Heart right ventricle (tissue), 16 donors: ENCODE data around the gene SLC29A1. TPM values are rescaled to one million over a fixed set of nuclear protein-coding genes. Genes with fewer than 3 reads are reported as not detected.

ENCODE experiments used
- ATAC-seq, 8 donors: fragments of 200-7000 bp; cut with Tn5 transposase; one replicate each; pipeline ENCODE4 v1.9.1; 2020; ENCODE audit warnings: mild to moderate bottlenecking in 8 of 8, moderate library complexity in 8 of 8, moderate number of reproducible peaks in 1 of 8
- DNase-seq, 2 donors: peaks; one replicate each; pipeline ENCODE4 v3.0.0-alpha.2; 2020
- H3K27ac ChIP-seq, 10 donors: fragments of 200-600 bp; sonication (generic) in 2 of 10; one replicate each; pipeline versions ENCODE4 v1.5.0 to v1.8.0; 2020 to 2022; ENCODE audit warnings: mild to moderate bottlenecking in 3 of 10
- H3K27me3 ChIP-seq, 7 donors: fragments of 200-600 bp; one replicate each; pipeline ENCODE4 v1.8.0; 2021 to 2022; ENCODE audit warnings: mild to moderate bottlenecking in 2 of 7
- H3K36me3 ChIP-seq, 9 donors: fragments of 200-600 bp; sonication (generic) in 1 of 9; one replicate each; pipeline versions ENCODE4 v1.5.0 to v1.8.0; 2020 to 2022; ENCODE audit warnings: mild to moderate bottlenecking in 2 of 9
- H3K4me1 ChIP-seq, 9 donors: fragments of 200-600 bp; sonication (generic) in 1 of 9; one replicate each; pipeline versions ENCODE4 v1.5.0 to v1.8.0; 2020 to 2022; ENCODE audit warnings: mild to moderate bottlenecking in 4 of 9
- H3K4me3 ChIP-seq, 10 donors: fragments of 200-600 bp; sonication (generic) in 2 of 10; one replicate each; pipeline versions ENCODE4 v1.5.0 to v1.8.0; 2020 to 2022; ENCODE audit warnings: mild to moderate bottlenecking in 7 of 10, moderate library complexity in 2 of 10
- H3K9me3 ChIP-seq, 11 donors: fragments of 200-600 bp in 10 of 11; sonication (generic) in 2 of 11; one replicate each; pipeline versions ENCODE4 v1.5.0 to v1.8.0; 2013 to 2022; ENCODE audit warnings: mild to moderate bottlenecking in 2 of 11, control low read depth in 1 of 11, moderate library complexity in 1 of 11
- WGBS, 2 donors: extraction: QIAGEN DNeasy Blood & Tissue Kit; methylation state at CpG; one replicate each; pipeline ENCODE4 v1.1.7; 2013; ENCODE audit warnings: inconsistent platforms in 1 of 2; 5-methylcytosine and 5-hydroxymethylcytosine counted together
- intact Hi-C, 10 donors: fragments of 100-400 bp; cut with DNase I; formaldehyde crosslinking; loops; one replicate each; pipeline versions ENCODE4 v1.11.1 to v1.14.2; 2022
- polyA plus RNA-seq, 2 donors: library from polyadenylated mRNA; stranded (reverse); fragments of 200-250 nt; gene quantifications; one replicate each; pipeline ENCODE4 v1.2.3, GENCODE V29; 2013
- total RNA-seq, 10 donors: library from RNA; stranded (reverse); fragmentation: NEBNext Ultra II Directional in 3 of 10; extraction: Animal tissue kit (Norgen Biotek cat#: 25700) in 3 of 10; gene quantifications; one replicate each; pipeline versions ENCODE4 v1.2.1 to v1.2.4, GENCODE V29; 2021 to 2023
- TF ChIP-seq, protein P1 (sequence below), 9 donors: fragments of 200-600 bp; sonication (generic) in 2 of 9; IDR thresholded peaks; one replicate each; pipeline versions ENCODE4 v1.5.0 to v1.8.0; 2021 to 2022; ENCODE audit warnings: antibody characterized with exemption in 9 of 9, mild to moderate bottlenecking in 5 of 9, moderate library complexity in 1 of 9
- donor health status: Arrhythmogenic right ventricular cardiomyopathy.
- donor health status: ischemic (EF 13 %, LVEDD 7.1; RV severe dilation, severe dysfunction).
- donor health status: healthy with polysubstance abuse.
- donor health status: DM: no; HTN: yes; CAD: no.
- donor health status: DM: no; HTN: no; CAD: no.
- donor health status: ischemic (EF 25% LVEDD 6.9; RV normal size, moderate dysfunction).
- donor health status: ischemic (EF 25% LVEDD 5.7; RV mildly dilated, moderate dysfunction).
- donor health status: healthy.
- donor health status: DM: yes; HTN: yes; CAD: no.
- donor health status: Ischemic cardiomyopathy.
- donor health status: ischemic (EF 35%, LVEDD 5.7; RV mildly dilated, moderate dysfunction).
- donor health status: nonischemic (EF 11% LVEDD 7.7; RV severe dilation, severe dysfunction).
- donor health status: DM: yes; HTN: yes; CAD: no.
- donor health status: PGD.
- donor health status: ischemic (EF 29% LVEDD 5.4; RV normal size, mild dysfunction).
- donor health status: nonischemic (EF 23%, LVEDD 6.1; RV moderate dilation, normal function).

Gene SLC29A1
- total and polyA plus RNA-seq, 12 donors = 46.3 to 198 (median 136) TPM

GRCh38 chr6:44202332-44202971 is 20.9 kb upstream of the SLC29A1 start:
- WGBS, 2 donors = 45 to 70% methylated on average over 4 of the region's 4 CpGs
- no peak for DNase-seq
- Histone ChIP-seq H3K4me1 (peaks cover 8 to 29% (median 20%) of the 10 kb centered on the region in 9 donors), H3K27me3 (no peaks in the 10 kb centered on the region), H3K36me3 (no peaks in the 10 kb centered on the region), H3K27ac (peak overlapping the region; percentile 43 to 90 (median 76)), H3K9me3 (no peaks in the 10 kb centered on the region), H3K4me3 (no peak overlapping the region)
- intact Hi-C loops = no loop called here
- ATAC-seq = peak; percentile 58 to 79 (median 68)
- TF ChIP-seq, protein P1, sequence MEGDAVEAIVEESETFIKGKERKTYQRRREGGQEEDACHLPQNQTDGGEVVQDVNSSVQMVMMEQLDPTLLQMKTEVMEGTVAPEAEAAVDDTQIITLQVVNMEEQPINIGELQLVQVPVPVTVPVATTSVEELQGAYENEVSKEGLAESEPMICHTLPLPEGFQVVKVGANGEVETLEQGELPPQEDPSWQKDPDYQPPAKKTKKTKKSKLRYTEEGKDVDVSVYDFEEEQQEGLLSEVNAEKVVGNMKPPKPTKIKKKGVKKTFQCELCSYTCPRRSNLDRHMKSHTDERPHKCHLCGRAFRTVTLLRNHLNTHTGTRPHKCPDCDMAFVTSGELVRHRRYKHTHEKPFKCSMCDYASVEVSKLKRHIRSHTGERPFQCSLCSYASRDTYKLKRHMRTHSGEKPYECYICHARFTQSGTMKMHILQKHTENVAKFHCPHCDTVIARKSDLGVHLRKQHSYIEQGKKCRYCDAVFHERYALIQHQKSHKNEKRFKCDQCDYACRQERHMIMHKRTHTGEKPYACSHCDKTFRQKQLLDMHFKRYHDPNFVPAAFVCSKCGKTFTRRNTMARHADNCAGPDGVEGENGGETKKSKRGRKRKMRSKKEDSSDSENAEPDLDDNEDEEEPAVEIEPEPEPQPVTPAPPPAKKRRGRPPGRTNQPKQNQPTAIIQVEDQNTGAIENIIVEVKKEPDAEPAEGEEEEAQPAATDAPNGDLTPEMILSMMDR (IDR thresholded peaks at IDR 0.05) = no peak

DNA sequence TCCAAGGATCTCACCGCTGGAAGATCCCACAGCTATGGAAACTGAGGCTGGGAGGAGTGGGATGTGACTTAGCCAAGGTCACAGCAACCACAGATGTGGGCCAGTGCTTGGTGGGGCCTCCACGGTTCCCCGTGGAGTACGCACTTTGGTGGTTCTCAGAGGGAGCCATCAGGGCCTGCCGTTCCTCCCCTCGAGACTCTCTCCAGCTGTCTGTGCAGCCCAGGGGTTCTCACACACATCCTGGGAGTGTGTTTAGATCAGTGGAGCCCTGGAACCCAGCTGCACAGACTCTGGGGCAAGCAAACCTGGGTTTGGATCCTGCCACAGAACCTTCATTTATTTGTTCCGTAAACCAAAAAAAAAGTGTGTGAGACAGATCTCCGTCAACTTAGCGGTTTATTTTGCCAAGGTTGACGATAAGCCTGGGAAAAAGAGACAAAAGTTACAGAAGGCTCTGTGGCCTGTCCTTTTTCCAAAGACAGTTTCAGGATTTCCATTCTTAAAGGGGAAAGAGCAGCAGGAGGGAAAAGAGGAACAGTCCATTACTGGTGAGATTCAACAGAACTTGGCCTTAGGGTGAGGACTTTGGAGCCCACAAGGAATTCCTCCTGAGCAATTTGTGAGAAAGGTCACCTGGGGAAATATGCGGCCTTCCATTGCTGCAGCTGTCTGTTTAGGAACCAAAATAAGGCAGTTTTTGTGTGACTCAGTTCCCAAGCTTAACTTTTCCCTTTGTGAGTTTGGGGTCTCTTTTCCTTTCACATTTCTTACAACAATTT is 20.2 kb upstream of the SLC29A1 start:
- DNase-seq = no peak

DNA sequence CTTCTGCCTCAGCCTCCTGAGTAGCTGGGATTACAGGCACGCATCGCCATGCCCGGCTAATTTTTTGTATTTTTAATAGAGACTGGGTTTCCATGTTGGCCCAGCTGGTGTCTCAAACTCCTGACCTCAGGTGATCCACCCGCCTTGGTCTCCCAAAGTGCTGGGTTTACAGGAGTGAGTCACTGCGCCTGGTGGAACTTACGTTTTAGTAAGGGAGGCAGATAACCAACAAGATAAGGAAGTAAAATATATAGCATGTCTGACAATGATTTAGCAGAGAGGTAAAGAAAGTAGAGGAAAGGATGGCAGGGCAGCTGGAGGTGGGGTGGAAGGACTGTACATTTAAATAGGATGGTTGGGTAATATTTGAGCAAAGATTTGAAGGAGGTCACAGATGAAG is 19.4 kb upstream of the SLC29A1 start:
- 96 to 97% methylated on average over 6 of the region's 6 CpGs for WGBS, 2 donors
- ATAC-seq = no peak
- Histone ChIP-seq H3K9me3 (no peaks in the 10 kb centered on the region), H3K4me1 (peaks cover 8 to 29% (median 20%) of the 10 kb centered on the region in 9 donors), H3K4me3 (no peak overlapping the region), H3K36me3 (no peaks in the 10 kb centered on the region), H3K27me3 (no peaks in the 10 kb centered on the region), H3K27ac (peak overlapping the region in 4 of 10 donors; percentile 67 to 90 (median 76))
- intact Hi-C loops = no loop called here
- TF ChIP-seq, protein P1 (IDR thresholded peaks at IDR 0.05) = no peak
- no peak for DNase-seq

More for the DNA sequence above, 20.2 kb upstream of the SLC29A1 start:
- Histone ChIP-seq H3K36me3 (no peaks in the 10 kb centered on the region), H3K9me3 (no peaks in the 10 kb centered on the region), H3K27me3 (no peaks in the 10 kb centered on the region), H3K27ac (peak overlapping the region; percentile 43 to 90 (median 76)), H3K4me1 (peaks cover 8 to 29% (median 20%) of the 10 kb centered on the region in 9 donors), H3K4me3 (no peak overlapping the region)
- ATAC-seq = peak in 6 of 8 donors; percentile 16 to 59 (median 18)
- WGBS, 2 donors = 67 to 68% methylated on average over 11 of the region's 11 CpGs
- intact Hi-C loops = no loop called here
- TF ChIP-seq, protein P1 (IDR thresholded peaks at IDR 0.05) = no peak

- TF ChIP-seq, protein P1 (IDR thresholded peaks at IDR 0.05) = no peak
- intact Hi-C loops = no loop called here
- Histone ChIP-seq H3K36me3 (no peaks in the 10 kb centered on the region), H3K4me3 (no peak overlapping the region), H3K9me3 (no peaks in the 10 kb centered on the region), H3K4me1 (peaks cover 0 to 10% (median 7%) of the 10 kb centered on the region in 9 donors), H3K27ac (no peak overlapping the region), H3K27me3 (no peaks in the 10 kb centered on the region)
- DNase-seq = no peak
- no peak for ATAC-seq
- WGBS, 2 donors = 92 to 96% methylated on average over 6 of the region's 6 CpGs
These were observed 15.4 kb upstream of the SLC29A1 start for GRCh38 chr6:44207966-44208365.
